Upper lobe of left lung (tissue), 4 donors: ENCODE measurements around the gene FAM13A.

ENCODE experiments used
- EP300 ChIP-seq, 4 donors: sonication (generic); formaldehyde crosslinking; IDR thresholded peaks; one replicate each; pipeline ENCODE4 v1.5.1; 2017; ENCODE audit warnings: antibody characterized with exemption in 4 of 4, control low read depth in 2 of 4
- POLR2A ChIP-seq, 4 donors: fragments of 450-650 bp; IDR thresholded peaks; one replicate each; pipeline ENCODE4 v1.5.1; 2016 to 2017; ENCODE audit warnings: antibody characterized with exemption in 4 of 4, mild to moderate bottlenecking in 2 of 4
- POLR2AphosphoS5 ChIP-seq, 2 donors: sonication (generic); formaldehyde crosslinking; IDR thresholded peaks; one replicate each; pipeline ENCODE4 v1.5.1; 2017; ENCODE audit warnings: antibody characterized with exemption in 2 of 2
- TF ChIP-seq, protein P1 (sequence below), 6 experiments: fragments of 450-650 bp in 4 of 6; fragments of 200-600 bp in 2 of 6; sonication (generic) in 2 of 6; IDR thresholded peaks; one replicate each; pipeline ENCODE4 v1.5.1; 2016 to 2019; ENCODE audit warnings: antibody characterized with exemption in 6 of 6

DNA sequence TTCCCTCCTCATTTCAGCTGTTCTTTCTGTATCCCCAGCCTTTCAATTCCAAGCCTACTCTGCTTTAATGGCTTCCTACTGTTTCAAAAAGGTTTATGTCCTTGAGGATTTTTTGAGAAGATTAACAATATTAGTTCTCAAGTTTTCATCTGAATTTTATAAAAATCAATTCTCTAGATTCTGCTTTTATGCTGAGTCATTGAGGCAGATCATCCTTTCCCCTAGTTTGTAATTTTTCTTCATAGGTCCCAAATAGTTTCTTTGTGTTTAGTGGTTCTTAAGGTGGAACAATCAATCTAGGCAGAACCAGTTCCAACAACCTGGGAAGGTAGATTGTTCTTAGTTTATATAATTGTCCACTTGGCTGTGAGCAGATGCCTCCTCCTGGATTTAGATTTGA, 259.3 kb downstream of the FAM13A start:
- TF ChIP-seq, protein P1, sequence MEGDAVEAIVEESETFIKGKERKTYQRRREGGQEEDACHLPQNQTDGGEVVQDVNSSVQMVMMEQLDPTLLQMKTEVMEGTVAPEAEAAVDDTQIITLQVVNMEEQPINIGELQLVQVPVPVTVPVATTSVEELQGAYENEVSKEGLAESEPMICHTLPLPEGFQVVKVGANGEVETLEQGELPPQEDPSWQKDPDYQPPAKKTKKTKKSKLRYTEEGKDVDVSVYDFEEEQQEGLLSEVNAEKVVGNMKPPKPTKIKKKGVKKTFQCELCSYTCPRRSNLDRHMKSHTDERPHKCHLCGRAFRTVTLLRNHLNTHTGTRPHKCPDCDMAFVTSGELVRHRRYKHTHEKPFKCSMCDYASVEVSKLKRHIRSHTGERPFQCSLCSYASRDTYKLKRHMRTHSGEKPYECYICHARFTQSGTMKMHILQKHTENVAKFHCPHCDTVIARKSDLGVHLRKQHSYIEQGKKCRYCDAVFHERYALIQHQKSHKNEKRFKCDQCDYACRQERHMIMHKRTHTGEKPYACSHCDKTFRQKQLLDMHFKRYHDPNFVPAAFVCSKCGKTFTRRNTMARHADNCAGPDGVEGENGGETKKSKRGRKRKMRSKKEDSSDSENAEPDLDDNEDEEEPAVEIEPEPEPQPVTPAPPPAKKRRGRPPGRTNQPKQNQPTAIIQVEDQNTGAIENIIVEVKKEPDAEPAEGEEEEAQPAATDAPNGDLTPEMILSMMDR (IDR thresholded peaks at IDR 0.05) = no peak
- TF ChIP-seq POLR2A (IDR thresholded peaks at IDR 0.05) (no peak), POLR2AphosphoS5 (IDR thresholded peaks at IDR 0.05) (no peak), EP300 (IDR thresholded peaks at IDR 0.05) (no peak)
